Activated B cell treated with CpG ODN at 0.5 μM for 24 hours (primary cell): ENCODE data around the gene SLC10A3. TPM values are rescaled to one million over a fixed set of nuclear protein-coding genes. Genes with fewer than 3 reads are reported as not detected.

Experiments
- ATAC-seq: fragments of 200-7000 bp; cut with Tn5 transposase; one replicate; pipeline ENCODE4 v1.10.0; 2021; ENCODE audit warnings: low read depth, mild to moderate bottlenecking, moderate library complexity
- CTCF ChIA-PET: fragments of 350-600 bp; sonication (Branson Sonifier 250); formaldehyde crosslinking; loops from one replicate; lab custom pipeline; 2021; ENCODE audit warnings: antibody characterized with exemption; lab: Charles Lee
- POLR2A ChIA-PET: fragments of 350-600 bp; sonication (Branson Sonifier 250); formaldehyde crosslinking; loops from one replicate; lab custom pipeline; 2021; ENCODE audit warnings: antibody characterized with exemption; lab: Charles Lee
- DNase-seq: peaks from one replicate; pipeline ENCODE4 v3.0.0; 2022
- H3K27ac Mint-ChIP-seq: one replicate; pipeline ENCODE4 v1.8.0; 2020; ENCODE audit warnings: mixed read lengths
- H3K27me3 Mint-ChIP-seq: one replicate; pipeline ENCODE4 v1.8.0; 2021; ENCODE audit warnings: mixed read lengths
- H3K36me3 Mint-ChIP-seq: one replicate; pipeline ENCODE4 v1.8.0; 2021; ENCODE audit warnings: low read depth, mixed read lengths
- H3K4me1 Mint-ChIP-seq: one replicate; pipeline ENCODE4 v1.8.0; 2021; ENCODE audit warnings: mixed read lengths
- H3K4me3 Mint-ChIP-seq: one replicate; pipeline ENCODE4 v1.8.0; 2020; ENCODE audit warnings: mild to moderate bottlenecking, mixed read lengths
- H3K9me3 Mint-ChIP-seq: one replicate; pipeline ENCODE4 v1.8.0; 2020; ENCODE audit warnings: mixed read lengths
- CTCF ChIP-seq: fragments of 200-600 bp; IDR thresholded peaks from one replicate; pipeline ENCODE4 v1.8.0; 2022; ENCODE audit warnings: antibody characterized with exemption, mild to moderate bottlenecking
- intact Hi-C: fragments of 100-400 bp; cut with micrococcal nuclease; formaldehyde crosslinking; loops from one replicate; pipeline ENCODE4 v1.15.1; 2024
- total RNA-seq: library from RNA; stranded (reverse); gene quantifications from 2 replicates; pipeline ENCODE4 v1.2.3, GENCODE V29; 2022

The SLC10A3 gene
- total RNA-seq, 1 donor from 2014 or later, result 13.4 TPM

DNA sequence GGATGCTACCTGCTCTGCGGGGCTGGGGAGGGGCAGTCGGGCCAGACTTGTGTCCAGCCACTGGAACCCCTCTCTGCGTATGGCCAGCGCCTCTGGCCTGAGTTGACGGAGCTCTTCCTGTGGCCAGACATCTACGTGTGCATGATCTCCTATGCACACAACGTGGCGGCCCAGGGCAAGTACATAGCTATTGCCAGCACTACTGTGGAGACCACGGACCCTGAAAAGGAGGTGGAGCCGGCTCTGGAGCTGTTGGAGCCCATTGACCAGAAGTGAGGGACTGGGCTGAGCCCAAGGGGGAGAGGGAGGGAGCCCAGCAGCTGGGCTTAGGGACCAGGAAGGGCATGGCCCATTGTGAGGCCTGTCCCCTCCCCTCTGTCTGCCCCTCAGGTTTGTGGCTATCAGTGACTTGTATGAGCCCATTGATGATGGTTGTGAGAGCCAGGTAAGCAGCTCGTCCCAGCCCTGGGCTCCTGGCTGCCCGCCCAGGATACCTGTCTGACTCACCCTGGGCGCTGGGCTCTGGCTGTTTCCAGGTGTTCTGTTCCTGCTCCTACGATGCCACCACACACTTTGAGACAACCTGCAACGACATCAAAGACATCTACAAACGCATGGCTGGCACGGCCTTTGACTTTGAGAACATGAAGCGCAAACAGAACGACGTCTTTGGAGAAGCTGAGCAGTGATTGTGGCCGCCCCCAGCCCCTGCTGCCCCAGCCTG, 48.3 kb downstream of the SLC10A3 start:
- no peak overlapping the region for H3K27ac Mint-ChIP-seq
- CTCF ChIA-PET, result no interaction called here
- DNase-seq (no peak), ATAC-seq (no peak)
- intact Hi-C loops, result no loop called here
- peaks cover 18% of the 10 kb centered on the region for H3K4me1 Mint-ChIP-seq
- H3K4me3 Mint-ChIP-seq, result no peak overlapping the region
- H3K27me3 Mint-ChIP-seq, result no peaks in the 10 kb centered on the region
- H3K9me3 Mint-ChIP-seq, result no peaks in the 10 kb centered on the region
- peaks cover 29% of the 10 kb centered on the region for H3K36me3 Mint-ChIP-seq
- POLR2A ChIA-PET, result interaction anchor here (0.6 to 1.0 kb wide), 3 partner anchors 15 to 82 kb away, joined by 3 read pairs; no protein-coding TSS in a partner anchor
- no peak for TF ChIP-seq CTCF

GRCh38 chrX:154441564-154441963, 48.9 kb downstream of the SLC10A3 start:
- intact Hi-C loops, result no loop called here
- CTCF ChIA-PET, result no interaction called here
- TF ChIP-seq CTCF, result no peak
- peaks cover 25% of the 10 kb centered on the region for H3K36me3 Mint-ChIP-seq
- no peaks in the 10 kb centered on the region for H3K27me3 Mint-ChIP-seq
- no peak overlapping the region for H3K4me3 Mint-ChIP-seq
- H3K9me3 Mint-ChIP-seq, result no peaks in the 10 kb centered on the region
- DNase-seq, result no peak
- no peak for ATAC-seq
- no peak overlapping the region for H3K27ac Mint-ChIP-seq
- peaks cover 18% of the 10 kb centered on the region for H3K4me1 Mint-ChIP-seq
- POLR2A ChIA-PET, result interaction anchor here (0.6 to 1.0 kb wide), 2 partner anchors 16 to 62 kb away, joined by 3 to 4 read pairs; partner anchors contain the start of gene EMD

DNA sequence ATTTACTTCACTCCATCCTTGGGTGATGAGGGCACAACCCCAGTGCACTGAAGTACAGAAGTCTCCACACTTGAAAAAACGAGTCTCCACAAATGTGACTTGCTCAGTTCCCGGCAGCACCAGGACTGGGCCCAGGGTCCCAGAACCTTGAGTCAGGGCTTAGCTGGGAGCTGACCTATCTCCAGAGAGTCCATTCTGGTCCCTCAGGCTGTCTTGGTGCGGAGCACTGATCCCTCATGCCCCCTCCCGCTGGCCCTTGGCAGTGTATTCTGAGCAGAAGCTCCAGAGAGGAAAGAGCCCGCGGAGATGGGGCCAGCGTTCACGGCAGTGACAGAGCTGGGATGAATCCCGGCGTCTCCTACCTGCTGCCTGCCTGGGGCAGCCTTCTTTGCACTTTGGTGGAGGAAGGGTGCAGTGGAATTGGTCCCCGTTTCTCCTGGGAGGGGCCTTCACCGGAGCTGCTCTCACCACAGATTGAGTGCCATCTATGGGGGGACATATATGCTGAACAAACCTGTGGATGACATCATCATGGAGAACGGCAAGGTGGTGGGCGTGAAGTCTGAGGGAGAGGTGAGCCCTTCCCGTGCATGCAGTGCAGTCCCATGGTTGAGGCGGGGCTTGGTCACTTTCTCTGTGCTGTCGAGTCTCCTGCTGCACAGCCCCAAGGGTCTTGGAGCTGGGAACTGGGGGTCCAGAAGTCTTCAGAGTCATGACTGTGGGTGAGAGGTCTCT, 49.6 kb downstream of the SLC10A3 start:
- no peak for DNase-seq
- no peak for ATAC-seq
- no peaks in the 10 kb centered on the region for H3K27me3 Mint-ChIP-seq
- H3K4me1 Mint-ChIP-seq, result peaks cover 25% of the 10 kb centered on the region
- no peak overlapping the region for H3K4me3 Mint-ChIP-seq
- POLR2A ChIA-PET, result interaction anchor here (0.6 to 1.0 kb wide), 2 partner anchors 17 to 61 kb away, joined by 3 to 4 read pairs; partner anchors contain the start of gene EMD
- H3K9me3 Mint-ChIP-seq, result no peaks in the 10 kb centered on the region
- H3K27ac Mint-ChIP-seq, result no peak overlapping the region
- TF ChIP-seq CTCF, result no peak
- H3K36me3 Mint-ChIP-seq, result peaks cover 25% of the 10 kb centered on the region
- CTCF ChIA-PET, result no interaction called here
- intact Hi-C loops, result no loop called here

- Mint-ChIP-seq H3K4me3 (no peak overlapping the region), H3K9me3 (no peaks in the 10 kb centered on the region), H3K27me3 (no peaks in the 10 kb centered on the region), H3K36me3 (peaks cover 33% of the 10 kb centered on the region), H3K4me1 (peaks cover 25% of the 10 kb centered on the region), H3K27ac (no peak overlapping the region)
- CTCF ChIA-PET, result no interaction called here
- no peak for ATAC-seq
- no peak for DNase-seq
- intact Hi-C loops, result loop anchor here (5.0 kb wide), 1 partner anchor 43 kb away; the partner anchor contains the start of gene RPL10
- TF ChIP-seq CTCF, result no peak
- POLR2A ChIA-PET, result interaction anchor here (1.9 kb wide), 1 partner anchor 40 kb away, joined by 6 read pairs; no protein-coding TSS in a partner anchor
These were observed 50.6 kb downstream of the SLC10A3 start for GRCh38 chrX:154439841-154440240.
